ENCODE measurements around the gene CCS. TPM values are rescaled to one million over a fixed set of nuclear protein-coding genes. Genes with fewer than 3 reads are reported as not detected.
A peak's percentile ranks its signal among the peaks of the same experiment; 100 is the strongest.

The CCS gene
- total RNA-seq, 1 donor = 28.3 TPM

- peak within 1 kb of the TSS; percentile 96 for H3K4me3 ChIP-seq (ENCODE audit: low read depth, low read length)
- no peak for TF ChIP-seq CTCF (IDR thresholded peaks at IDR 0.05; ENCODE audit: insufficient read depth, low read length)
- peak; percentile 99 for DNase-seq (ENCODE audit: low read depth)
Measured at GRCh38 chr11:66616379-66617154, 23.6 kb downstream of the CCS start, which contains the start of gene RBM14. Gene RBM14 (plus strand): TSS chr11:66616630. CDS start chr11:66616721, 91 bp downstream.

DNA sequence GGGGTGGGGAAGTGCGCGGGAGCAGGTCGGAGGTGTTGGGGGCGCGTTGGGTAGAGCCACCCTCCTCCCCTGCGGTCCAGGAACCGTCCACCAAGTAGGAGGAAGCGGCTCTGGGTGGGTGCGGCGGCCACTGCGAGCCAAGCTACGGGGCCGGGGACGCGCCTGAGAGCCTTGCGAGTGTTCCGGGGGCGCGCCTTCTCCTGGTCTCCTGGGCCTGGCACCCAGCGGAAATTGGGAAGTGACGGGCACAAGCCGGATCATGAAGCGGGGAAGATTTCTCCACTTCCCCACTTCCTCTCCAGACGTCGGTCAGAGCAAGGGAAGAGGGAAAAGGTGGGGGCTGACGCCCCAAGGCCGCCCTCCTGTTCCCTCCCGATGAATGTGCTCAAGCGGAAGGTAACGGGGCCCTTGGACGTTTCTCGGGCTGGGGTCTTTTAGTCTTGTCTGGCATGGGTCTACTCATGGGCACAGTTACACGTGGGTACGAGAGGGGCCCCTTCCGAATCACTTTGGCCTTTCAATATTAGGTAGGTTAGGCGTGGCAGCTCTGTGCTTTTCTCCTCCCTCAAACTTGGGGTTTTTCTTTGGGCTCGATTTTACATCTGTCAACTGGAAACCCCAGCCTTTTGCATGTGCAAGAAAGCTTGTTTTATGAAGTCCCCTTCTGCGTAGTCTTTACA is 24.3 kb downstream of the CCS start:
- no peak for DNase-seq (ENCODE audit: low read depth)
- H3K4me3 ChIP-seq (ENCODE audit: low read depth, low read length) = peak overlapping the region; percentile 96
- TF ChIP-seq CTCF (IDR thresholded peaks at IDR 0.05; ENCODE audit: insufficient read depth, low read length) = no peak

GRCh38 chr11:66619080-66619554 is 26.1 kb downstream of the CCS start:
- peak overlapping the region; percentile 96 for H3K4me3 ChIP-seq (ENCODE audit: low read depth, low read length)
- DNase-seq (ENCODE audit: low read depth) = peak; percentile 79
- no peak for TF ChIP-seq CTCF (IDR thresholded peaks at IDR 0.05; ENCODE audit: insufficient read depth, low read length)

DNA sequence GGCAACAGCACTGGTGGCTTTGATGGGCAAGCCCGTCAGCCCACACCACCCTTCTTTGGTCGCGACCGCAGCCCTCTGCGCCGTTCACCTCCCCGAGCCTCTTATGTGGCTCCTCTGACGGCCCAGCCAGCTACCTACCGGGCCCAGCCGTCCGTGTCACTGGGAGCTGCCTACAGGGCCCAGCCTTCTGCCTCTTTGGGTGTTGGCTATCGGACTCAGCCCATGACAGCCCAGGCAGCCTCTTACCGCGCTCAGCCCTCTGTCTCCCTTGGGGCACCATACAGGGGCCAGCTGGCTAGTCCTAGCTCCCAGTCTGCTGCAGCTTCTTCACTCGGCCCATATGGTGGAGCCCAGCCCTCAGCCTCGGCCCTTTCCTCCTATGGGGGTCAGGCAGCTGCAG is 31.5 kb downstream of the CCS start:
- TF ChIP-seq CTCF (IDR thresholded peaks at IDR 0.05; ENCODE audit: insufficient read depth, low read length) = no peak
- no peak overlapping the region for H3K4me3 ChIP-seq (ENCODE audit: low read depth, low read length)
- no peak for DNase-seq (ENCODE audit: low read depth)

GRCh38 chr11:66625041-66625751 is 32.2 kb downstream of the CCS start:
- TF ChIP-seq CTCF (IDR thresholded peaks at IDR 0.05; ENCODE audit: insufficient read depth, low read length) = no peak
- no peak overlapping the region for H3K4me3 ChIP-seq (ENCODE audit: low read depth, low read length)
- DNase-seq (ENCODE audit: low read depth) = no peak

DNA sequence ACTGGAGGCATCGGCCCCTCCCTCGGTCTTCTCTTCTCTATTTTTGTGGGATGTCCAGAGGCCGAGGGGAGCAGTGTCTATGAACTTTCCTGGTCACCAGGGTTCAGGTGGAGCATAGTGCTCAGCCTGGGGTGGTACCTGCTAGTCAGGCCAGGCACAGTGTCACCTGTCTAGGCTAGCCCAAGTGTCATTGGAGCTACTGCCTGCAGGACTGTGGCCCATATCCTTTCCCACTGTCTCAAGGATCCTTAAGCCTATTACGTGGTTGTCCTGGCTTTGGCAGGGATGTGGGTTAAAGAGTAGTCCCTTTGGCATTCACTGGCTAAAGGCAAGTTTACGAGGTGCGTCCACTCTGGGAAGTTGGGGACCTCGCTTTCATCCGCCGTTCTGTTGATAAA is 32.8 kb downstream of the CCS start:
- no peak for TF ChIP-seq CTCF (IDR thresholded peaks at IDR 0.05; ENCODE audit: insufficient read depth, low read length)
- DNase-seq (ENCODE audit: low read depth) = no peak
- H3K4me3 ChIP-seq (ENCODE audit: low read depth, low read length) = no peak overlapping the region
